ENCODE measurements around the gene HRH3.

- TF ChIP-seq, protein P1, sequence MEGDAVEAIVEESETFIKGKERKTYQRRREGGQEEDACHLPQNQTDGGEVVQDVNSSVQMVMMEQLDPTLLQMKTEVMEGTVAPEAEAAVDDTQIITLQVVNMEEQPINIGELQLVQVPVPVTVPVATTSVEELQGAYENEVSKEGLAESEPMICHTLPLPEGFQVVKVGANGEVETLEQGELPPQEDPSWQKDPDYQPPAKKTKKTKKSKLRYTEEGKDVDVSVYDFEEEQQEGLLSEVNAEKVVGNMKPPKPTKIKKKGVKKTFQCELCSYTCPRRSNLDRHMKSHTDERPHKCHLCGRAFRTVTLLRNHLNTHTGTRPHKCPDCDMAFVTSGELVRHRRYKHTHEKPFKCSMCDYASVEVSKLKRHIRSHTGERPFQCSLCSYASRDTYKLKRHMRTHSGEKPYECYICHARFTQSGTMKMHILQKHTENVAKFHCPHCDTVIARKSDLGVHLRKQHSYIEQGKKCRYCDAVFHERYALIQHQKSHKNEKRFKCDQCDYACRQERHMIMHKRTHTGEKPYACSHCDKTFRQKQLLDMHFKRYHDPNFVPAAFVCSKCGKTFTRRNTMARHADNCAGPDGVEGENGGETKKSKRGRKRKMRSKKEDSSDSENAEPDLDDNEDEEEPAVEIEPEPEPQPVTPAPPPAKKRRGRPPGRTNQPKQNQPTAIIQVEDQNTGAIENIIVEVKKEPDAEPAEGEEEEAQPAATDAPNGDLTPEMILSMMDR (IDR thresholded peaks at IDR 0.05; ENCODE audit: insufficient read depth, low read depth, low read length) = no peak
- TF ChIP-seq EZH2 (IDR thresholded peaks at IDR 0.05; ENCODE audit: insufficient read depth, low read length) = no peak
Measured at GRCh38 chr20:62236200-62236599, 16.1 kb upstream of the HRH3 start.

All from astrocyte (in vitro differentiated cells and primary cell).